Right atrium auricular region (tissue), 2 donors: ENCODE measurements around the gene DHX30. TPM values are rescaled to one million over a fixed set of nuclear protein-coding genes. Genes with fewer than 3 reads are reported as not detected.

Experiments
- DNase-seq: peaks from one replicate; pipeline ENCODE4 v3.0.0-alpha.2; 2019; ENCODE audit warnings: low spot score
- H3K27ac ChIP-seq, 2 donors: fragments of 200-600 bp; sonication (generic); 1 replicate in 1 of 2; 2 replicates in 1 of 2; pipeline ENCODE4 v1.5.1; 2016 to 2019
- H3K27me3 ChIP-seq, 2 donors: fragments of 200-600 bp; sonication (generic); one replicate each; pipeline versions ENCODE4 v1.5.1 to v1.6.0; 2017 to 2019
- H3K36me3 ChIP-seq: fragments of 200-600 bp; sonication (generic); one replicate; pipeline ENCODE4 v1.5.1; 2016
- H3K4me1 ChIP-seq, 2 donors: fragments of 200-600 bp; sonication (generic); one replicate each; pipeline versions ENCODE4 v1.5.1 to v1.6.0; 2017 to 2019
- H3K4me3 ChIP-seq, 2 donors: fragments of 200-600 bp; sonication (generic); 1 replicate in 1 of 2; 2 replicates in 1 of 2; pipeline ENCODE4 v1.5.1; 2017 to 2019; ENCODE audit warnings: mild to moderate bottlenecking in 1 of 2, moderate library complexity in 1 of 2
- H3K9me3 ChIP-seq, 2 donors: fragments of 200-600 bp; sonication (generic); one replicate each; pipeline ENCODE4 v1.5.1; 2019
- CTCF ChIP-seq, 2 donors: fragments of 200-600 bp; sonication (generic); IDR thresholded peaks; one replicate each; pipeline ENCODE4 v1.5.1; 2019; ENCODE audit warnings: antibody characterized with exemption in 2 of 2
- total RNA-seq, 2 donors: library from RNA; depleted of rRNA; stranded (reverse); fragments of >200 nt; gene quantifications; one replicate each; pipeline ENCODE4 v1.1.0, GENCODE V29; 2016

DHX30 gene
- total RNA-seq, 2 donors from 2014 or later = 47.9 to 57.6 TPM

DNA sequence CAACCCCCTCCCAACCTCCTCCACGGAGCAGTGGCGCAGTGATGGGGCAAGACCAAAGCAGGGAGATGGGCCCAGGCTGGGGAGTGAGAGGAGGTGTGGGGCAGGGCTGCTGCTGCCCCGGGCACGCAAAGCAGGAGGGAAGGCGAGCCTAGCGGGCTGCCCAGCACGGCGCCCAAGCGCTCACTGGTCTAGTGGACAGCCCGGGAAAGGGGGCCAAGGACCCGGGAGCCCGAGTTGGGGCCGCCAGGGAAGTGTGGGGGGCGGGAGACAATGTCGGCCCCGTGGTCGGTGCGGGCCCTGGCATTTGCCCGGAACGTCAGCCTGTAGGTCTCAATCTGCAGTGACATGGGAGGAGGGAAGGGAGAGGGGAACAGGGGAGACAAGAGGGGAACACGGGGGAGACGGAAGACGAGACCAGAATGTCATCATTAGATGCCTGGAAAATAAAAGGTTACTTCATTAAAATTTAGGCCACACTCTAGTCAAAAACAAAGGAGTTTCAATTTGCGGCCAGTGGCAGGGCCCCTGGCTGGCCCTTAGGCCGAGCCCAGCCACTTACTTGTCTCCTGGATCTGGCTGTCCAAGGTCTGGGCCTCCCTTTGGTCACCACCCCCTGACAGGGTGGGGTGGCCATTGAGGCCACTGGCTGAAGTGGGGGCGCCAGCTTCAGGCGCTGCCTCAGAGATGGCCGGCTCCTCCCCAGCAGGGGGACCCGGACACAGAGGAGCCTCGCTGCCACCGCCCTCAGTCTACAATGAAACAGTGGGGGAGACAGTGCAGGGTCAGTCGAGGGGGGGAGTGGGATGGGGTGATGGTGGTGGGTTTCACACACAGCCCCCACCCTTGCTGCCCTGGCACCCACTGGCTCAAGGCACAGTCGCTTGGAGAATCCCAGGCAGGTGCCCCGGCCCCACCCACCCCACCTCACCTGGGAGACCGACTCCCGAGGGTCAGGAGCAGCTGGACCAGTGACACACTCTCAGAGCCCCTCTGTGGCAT is 50.0 kb downstream of the DHX30 start:
- Histone ChIP-seq H3K36me3 (peaks cover 96% of the 10 kb centered on the region), H3K4me1 (no peaks in the 10 kb centered on the region), H3K27me3 (no peaks in the 10 kb centered on the region), H3K9me3 (no peaks in the 10 kb centered on the region), H3K27ac (no peak overlapping the region), H3K4me3 (no peak overlapping the region)
- no peak for TF ChIP-seq CTCF (IDR thresholded peaks at IDR 0.05)
- DNase-seq = no peak

DNA sequence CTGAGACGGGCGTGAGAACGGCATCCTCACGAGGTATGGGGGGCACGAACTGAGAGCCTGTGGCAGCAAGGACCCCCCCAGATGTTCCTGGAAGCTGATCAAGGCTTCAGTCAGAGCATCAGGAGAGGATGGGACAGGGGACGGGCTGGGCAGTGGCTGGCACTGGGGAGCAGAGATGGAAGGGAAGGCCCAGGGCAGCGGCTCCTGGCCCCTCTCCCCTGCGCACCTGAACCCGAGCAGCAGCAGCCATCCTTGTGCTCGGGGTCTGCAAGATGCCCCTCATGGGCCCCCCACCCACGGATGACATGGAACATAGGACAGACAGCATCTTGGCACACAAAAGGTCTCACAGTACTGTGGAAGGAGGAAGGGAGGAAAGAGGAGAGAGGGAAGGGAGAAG is 51.3 kb downstream of the DHX30 start:
- H3K36me3 ChIP-seq = peaks cover 96% of the 10 kb centered on the region
- H3K27ac ChIP-seq = no peak overlapping the region
- H3K27me3 ChIP-seq = no peaks in the 10 kb centered on the region
- H3K9me3 ChIP-seq = no peaks in the 10 kb centered on the region
- no peak for DNase-seq
- TF ChIP-seq CTCF (IDR thresholded peaks at IDR 0.05) = no peak
- H3K4me1 ChIP-seq = no peaks in the 10 kb centered on the region
- H3K4me3 ChIP-seq = no peak overlapping the region

DNA sequence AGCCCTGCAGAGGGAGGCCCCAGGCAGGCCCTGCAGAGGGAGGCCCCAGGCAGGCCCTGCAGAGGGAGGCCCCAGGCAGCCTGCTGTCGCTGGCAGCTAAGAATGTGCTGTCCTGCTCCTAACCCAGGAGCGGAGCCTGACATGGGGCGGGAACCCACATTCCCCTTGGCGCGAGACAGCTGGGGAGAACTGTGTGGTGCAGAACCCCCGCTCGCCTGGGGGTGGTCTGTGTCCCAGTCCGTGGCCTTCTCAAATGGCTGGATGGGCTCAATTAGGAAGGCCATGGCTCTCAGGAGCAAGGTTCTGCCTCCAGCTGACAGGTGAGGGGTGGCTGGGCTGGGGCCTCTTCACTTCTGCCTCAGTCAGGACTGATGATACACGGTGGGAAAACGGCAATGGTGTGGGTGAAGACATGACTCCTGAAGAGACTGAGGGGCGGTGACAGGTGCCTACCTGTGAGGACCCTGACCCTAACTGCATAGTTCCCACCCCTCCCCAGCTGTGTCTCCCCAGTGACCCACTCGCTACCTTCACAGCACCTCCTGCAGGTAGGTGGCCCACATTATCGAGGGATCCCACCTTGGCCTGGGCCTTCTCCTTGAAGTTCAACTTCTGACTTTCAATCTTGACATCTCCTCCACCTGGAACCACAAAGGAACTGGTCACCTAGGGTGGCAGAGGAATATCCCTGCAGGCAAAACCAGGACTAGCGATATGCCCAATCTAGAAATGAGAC is 52.0 kb downstream of the DHX30 start:
- H3K4me3 ChIP-seq = no peak overlapping the region
- no peak overlapping the region for H3K27ac ChIP-seq
- H3K27me3 ChIP-seq = no peaks in the 10 kb centered on the region
- no peaks in the 10 kb centered on the region for H3K4me1 ChIP-seq
- H3K36me3 ChIP-seq = peaks cover 95% of the 10 kb centered on the region
- no peak for DNase-seq
- TF ChIP-seq CTCF (IDR thresholded peaks at IDR 0.05) = no peak
- no peaks in the 10 kb centered on the region for H3K9me3 ChIP-seq

GRCh38 chr3:47855461-47856383 is 52.8 kb downstream of the DHX30 start:
- H3K36me3 ChIP-seq = peaks cover 95% of the 10 kb centered on the region
- H3K4me1 ChIP-seq = no peaks in the 10 kb centered on the region
- no peak for TF ChIP-seq CTCF (IDR thresholded peaks at IDR 0.05)
- no peak for DNase-seq
- no peak overlapping the region for H3K4me3 ChIP-seq
- H3K27ac ChIP-seq = no peak overlapping the region
- H3K27me3 ChIP-seq = no peaks in the 10 kb centered on the region
- no peaks in the 10 kb centered on the region for H3K9me3 ChIP-seq

- Histone ChIP-seq H3K36me3 (peaks cover 93% of the 10 kb centered on the region), H3K4me3 (no peak overlapping the region), H3K4me1 (no peaks in the 10 kb centered on the region), H3K9me3 (no peaks in the 10 kb centered on the region), H3K27ac (no peak overlapping the region), H3K27me3 (no peaks in the 10 kb centered on the region)
- no peak for DNase-seq
- TF ChIP-seq CTCF (IDR thresholded peaks at IDR 0.05) = no peak
Measured at GRCh38 chr3:47856669-47857068, 53.7 kb downstream of the DHX30 start.
